Panc1 (cell line): ENCODE data around the gene AGBL3. TPM values are rescaled to one million over a fixed set of nuclear protein-coding genes. Genes with fewer than 3 reads are reported as not detected.

Source experiments
- ATAC-seq: fragments of 200-7000 bp; cut with Tn5 transposase; 2 replicates; pipeline ENCODE4 v1.9.1; 2020; ENCODE audit warnings: mild to moderate bottlenecking, moderate library complexity
- BruUV-seq: library from RNA; stranded (reverse); fragments of 400-500 nt; replicated peaks from 2 replicates; lab custom pipeline; 2021; lab: Mats Ljungman, UMichigan
- CTCF ChIA-PET: fragments of 300-600 bp; sonication (Branson Sonifier 250); formaldehyde crosslinking; loops from one replicate; lab custom pipeline; 2022; ENCODE audit warnings: antibody characterized with exemption; lab: Charles Lee
- POLR2A ChIA-PET: fragments of 300-600 bp; sonication (Branson Sonifier 250); formaldehyde crosslinking; loops from one replicate; lab custom pipeline; 2022; ENCODE audit warnings: antibody characterized with exemption; lab: Charles Lee
- DNase-seq: peaks from one replicate; pipeline ENCODE4 v3.0.0-alpha.2; 2010; ENCODE audit warnings: low read depth, low spot score
- H3K27ac ChIP-seq: 2 replicates; pipeline ENCODE4 v1.5.1; 2011; ENCODE audit warnings: mild to moderate bottlenecking, low read length, inconsistent platforms
- H3K27me3 ChIP-seq: fragments of 200-500 bp; sonication (Bioruptor generic); 2 replicates; pipeline ENCODE4 v1.6.0; 2014; ENCODE audit warnings: low read length, inconsistent platforms; ENCODE audit not compliant: control insufficient read depth, insufficient read depth
- H3K36me3 ChIP-seq: fragments of 200-500 bp; sonication (Bioruptor generic); 2 replicates; pipeline ENCODE4 v1.5.1; 2014; ENCODE audit warnings: inconsistent platforms, mild to moderate bottlenecking, low read length, moderate library complexity; ENCODE audit not compliant: control insufficient read depth, insufficient read depth
- H3K4me1 ChIP-seq: 2 replicates; pipeline ENCODE4 v1.5.1; 2011; ENCODE audit warnings: inconsistent platforms, mild to moderate bottlenecking, low read length, moderate library complexity; ENCODE audit not compliant: control insufficient read depth, insufficient read depth
- H3K4me3 ChIP-seq, 2 experiments: 2 replicates each; pipeline ENCODE4 v1.5.1; 2011 to 2012; ENCODE audit warnings: low read depth in 2 of 2, low read length in 2 of 2, mild to moderate bottlenecking in 2 of 2, inconsistent platforms in 1 of 2, moderate library complexity in 1 of 2
- H3K9me3 ChIP-seq: fragments of 200-500 bp; sonication (Bioruptor generic); 2 replicates; pipeline ENCODE4 v1.5.1; 2014; ENCODE audit warnings: low read depth, mild to moderate bottlenecking, inconsistent platforms, low read length, moderate library complexity; ENCODE audit not compliant: control insufficient read depth, insufficient read depth
- CTCF ChIP-seq: fragments of 450-650 bp; IDR thresholded peaks from 2 replicates; pipeline ENCODE4 v1.5.1; 2017; ENCODE audit warnings: mild to moderate bottlenecking
- POLR2AphosphoS5 ChIP-seq: IDR thresholded peaks from 2 replicates; pipeline ENCODE4 v1.6.1; 2012; ENCODE audit warnings: mild to moderate bottlenecking, low read depth, low read length, moderate library complexity
- SIN3A ChIP-seq: IDR thresholded peaks from 2 replicates; pipeline ENCODE4 v1.6.1; 2012; ENCODE audit warnings: low read depth, mild to moderate bottlenecking, low read length, moderate library complexity, borderline replicate concordance; ENCODE audit not compliant: insufficient read depth
- TCF7L2 ChIP-seq: IDR thresholded peaks from 2 replicates; pipeline ENCODE4 v1.6.1; 2011; ENCODE audit warnings: mild to moderate bottlenecking, low read depth, low read length, inconsistent platforms
- in situ Hi-C: cut with HindIII; loops from 2 replicates; pipeline ENCODE4 v1.10.0; 2016; ENCODE audit warnings: low sequenced_read_pairs, low pct_unique_long_range_greater_than_20kb
- intact Hi-C: fragments of 100-400 bp; cut with micrococcal nuclease; formaldehyde crosslinking; loops from one replicate; pipeline ENCODE4 v1.10.0; 2022; ENCODE audit not compliant: unreplicated experiment
- total RNA-seq: library from RNA; stranded (reverse); gene quantifications from one replicate; pipeline ENCODE4 v1.2.1, GENCODE V29; 2021; ENCODE audit not compliant: unreplicated experiment
- TF ChIP-seq, protein P1 (sequence below), 2 experiments: IDR thresholded peaks; 2 replicates each; pipeline ENCODE4 v1.6.1; 2011 to 2012; ENCODE audit warnings: low read depth in 2 of 2, control low read depth in 1 of 2, low read length in 1 of 2, mild to moderate bottlenecking in 1 of 2, moderate library complexity in 1 of 2; ENCODE audit not compliant: insufficient read depth in 1 of 2

Gene AGBL3
- total RNA-seq, 1 experiment from 2014 or later = 2.5 TPM

DNA sequence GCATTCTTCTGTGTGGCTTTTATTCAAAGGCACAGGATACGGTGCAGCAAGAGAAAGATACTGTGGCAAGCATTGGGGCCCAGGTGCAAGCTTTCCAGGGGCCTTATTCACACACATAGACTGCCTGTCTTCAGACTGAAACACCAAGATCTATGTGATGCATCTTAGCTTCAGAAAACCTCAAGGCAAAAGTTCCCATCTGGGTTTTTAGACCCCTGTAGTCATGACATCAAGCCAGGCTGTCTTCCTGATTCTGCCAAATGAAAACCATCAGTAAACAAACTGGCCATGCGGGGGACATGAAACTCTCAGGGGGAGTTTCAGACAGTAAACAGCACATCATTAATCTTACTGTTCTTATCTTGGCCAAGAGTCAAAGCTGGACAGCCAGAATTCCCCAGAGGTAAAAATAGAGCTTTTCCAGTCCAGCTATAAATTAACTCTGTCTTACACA is 9.8 kb downstream of the AGBL3 start:
- TF ChIP-seq POLR2AphosphoS5 = no peak
- TF ChIP-seq, protein P1, sequence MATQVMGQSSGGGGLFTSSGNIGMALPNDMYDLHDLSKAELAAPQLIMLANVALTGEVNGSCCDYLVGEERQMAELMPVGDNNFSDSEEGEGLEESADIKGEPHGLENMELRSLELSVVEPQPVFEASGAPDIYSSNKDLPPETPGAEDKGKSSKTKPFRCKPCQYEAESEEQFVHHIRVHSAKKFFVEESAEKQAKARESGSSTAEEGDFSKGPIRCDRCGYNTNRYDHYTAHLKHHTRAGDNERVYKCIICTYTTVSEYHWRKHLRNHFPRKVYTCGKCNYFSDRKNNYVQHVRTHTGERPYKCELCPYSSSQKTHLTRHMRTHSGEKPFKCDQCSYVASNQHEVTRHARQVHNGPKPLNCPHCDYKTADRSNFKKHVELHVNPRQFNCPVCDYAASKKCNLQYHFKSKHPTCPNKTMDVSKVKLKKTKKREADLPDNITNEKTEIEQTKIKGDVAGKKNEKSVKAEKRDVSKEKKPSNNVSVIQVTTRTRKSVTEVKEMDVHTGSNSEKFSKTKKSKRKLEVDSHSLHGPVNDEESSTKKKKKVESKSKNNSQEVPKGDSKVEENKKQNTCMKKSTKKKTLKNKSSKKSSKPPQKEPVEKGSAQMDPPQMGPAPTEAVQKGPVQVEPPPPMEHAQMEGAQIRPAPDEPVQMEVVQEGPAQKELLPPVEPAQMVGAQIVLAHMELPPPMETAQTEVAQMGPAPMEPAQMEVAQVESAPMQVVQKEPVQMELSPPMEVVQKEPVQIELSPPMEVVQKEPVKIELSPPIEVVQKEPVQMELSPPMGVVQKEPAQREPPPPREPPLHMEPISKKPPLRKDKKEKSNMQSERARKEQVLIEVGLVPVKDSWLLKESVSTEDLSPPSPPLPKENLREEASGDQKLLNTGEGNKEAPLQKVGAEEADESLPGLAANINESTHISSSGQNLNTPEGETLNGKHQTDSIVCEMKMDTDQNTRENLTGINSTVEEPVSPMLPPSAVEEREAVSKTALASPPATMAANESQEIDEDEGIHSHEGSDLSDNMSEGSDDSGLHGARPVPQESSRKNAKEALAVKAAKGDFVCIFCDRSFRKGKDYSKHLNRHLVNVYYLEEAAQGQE (IDR thresholded peaks at IDR 0.05; ENCODE audit: insufficient read depth in 1 of 2, low read depth in 2 of 2, low read length in 1 of 2) = no peak
- no peak for TF ChIP-seq SIN3A
- TF ChIP-seq CTCF = no peak
- no peak for TF ChIP-seq TCF7L2
- no TSS peak for BruUV-seq
- ChIA-PET CTCF (no interaction called here), POLR2A (no interaction called here)
- DNase-seq (no peak), ATAC-seq (no peak)
- Histone ChIP-seq H3K27me3 (no peaks in the 10 kb centered on the region), H3K9me3 (no peaks in the 10 kb centered on the region), H3K4me3 (no peak overlapping the region), H3K36me3 (peaks cover 6% of the 10 kb centered on the region), H3K4me1 (peaks cover 6% of the 10 kb centered on the region; the same call in 1 of the 2 replicates), H3K27ac (no peak overlapping the region)
- in situ Hi-C loops = no loop called here
- intact Hi-C loops = loop anchor here (10.0 kb wide), 1 partner anchor 149 kb away; the partner anchor contains the start of gene TMEM140

DNA sequence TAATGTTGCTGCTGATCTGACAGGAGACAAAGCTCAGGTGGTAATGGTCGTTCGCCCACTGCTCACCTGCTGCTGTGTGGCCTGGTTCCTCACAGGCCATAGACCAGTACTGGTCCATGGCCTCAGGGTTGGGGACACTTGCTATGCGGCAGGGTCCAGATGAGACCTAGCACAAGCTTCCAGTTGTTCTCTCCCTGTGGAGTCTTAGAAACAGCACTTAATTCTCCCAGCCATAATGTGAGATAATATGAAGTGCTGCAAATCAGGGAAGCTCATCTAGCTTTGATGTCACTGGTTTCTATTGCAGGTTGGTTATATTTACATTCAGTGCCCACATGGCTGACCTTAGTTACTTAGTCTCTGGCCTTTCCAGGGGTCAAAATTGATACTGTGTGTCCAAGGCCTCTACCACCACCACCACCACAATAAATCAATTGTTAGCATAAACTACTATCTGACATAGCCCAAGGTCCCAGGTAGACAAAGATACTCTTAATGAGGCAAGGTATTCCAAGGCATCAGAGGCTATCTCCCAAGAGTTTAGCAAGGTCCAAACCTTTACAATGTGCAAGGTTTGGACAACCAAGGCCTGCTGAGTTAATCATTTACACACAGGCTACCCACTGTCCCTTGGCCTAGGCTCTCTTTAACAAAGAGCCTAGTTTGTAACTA is 11.0 kb downstream of the AGBL3 start:
- H3K36me3 ChIP-seq = peaks cover 6% of the 10 kb centered on the region
- intact Hi-C loops = loop anchor here (10.0 kb wide), 1 partner anchor 147 kb away; the partner anchor contains the start of gene TMEM140
- no peaks in the 10 kb centered on the region; the same call in 1 of the 2 replicates for H3K9me3 ChIP-seq
- ChIA-PET POLR2A (no interaction called here), CTCF (no interaction called here)
- in situ Hi-C loops = no loop called here
- no peak for ATAC-seq
- H3K27ac ChIP-seq = no peak overlapping the region
- TF ChIP-seq, protein P1 (IDR thresholded peaks at IDR 0.05; ENCODE audit: insufficient read depth in 1 of 2, low read depth in 2 of 2, low read length in 1 of 2) = no peak
- no peak for TF ChIP-seq SIN3A
- H3K27me3 ChIP-seq = no peaks in the 10 kb centered on the region
- no peaks in the 10 kb centered on the region for H3K4me1 ChIP-seq
- BruUV-seq = no TSS peak
- DNase-seq = no peak
- H3K4me3 ChIP-seq = no peak overlapping the region
